Measurements from ENCODE around the gene GALNT16. TPM values are rescaled to one million over a fixed set of nuclear protein-coding genes. Genes with fewer than 3 reads are reported as not detected.

Gene GALNT16
- total and polyA plus RNA-seq, 2 experiments from 2014 or later: 1.7 to 2.6 TPM

- Histone ChIP-seq H3K27ac (no peak overlapping the region), H3K36me3 (replicated peaks; ENCODE audit: insufficient read depth, low read depth) (no peaks in the 10 kb centered on the region), H3K79me2 (no peaks in the 10 kb centered on the region), H3K27me3 (peaks cover 13% of the 10 kb centered on the region), H3K4me1 (ENCODE audit: insufficient read depth) (no peaks in the 10 kb centered on the region), H3K4me3 (no peak overlapping the region), H4K20me1 (ENCODE audit: insufficient read depth, poor library complexity, severe bottlenecking) (no peaks in the 10 kb centered on the region), H3K9me2 (replicated peaks; ENCODE audit: insufficient read depth) (no peaks in the 10 kb centered on the region), H3K9me3 (ENCODE audit: low read depth) (no peaks in the 10 kb centered on the region), H2AFZ (no peak overlapping the region), H3K4me2 (no peak overlapping the region)
- WGBS (ENCODE audit: low lambda C conversion rate, missing lambda C conversion rate): 77% methylated on average over 2 of the region's 2 CpGs
- no peak for DNase-seq (ENCODE audit: low spot score)
- TF ChIP-seq EZH2 (IDR thresholded peaks at IDR 0.05; ENCODE audit: borderline replicate concordance): no peak
- TF ChIP-seq CTCF (IDR thresholded peaks at IDR 0.05; ENCODE audit: poor library complexity): no peak
- TF ChIP-seq EZH2phosphoT487 (IDR thresholded peaks at IDR 0.05; ENCODE audit: low read depth, severe bottlenecking, unreplicated experiment): no peak
These were observed 43.1 kb downstream of the GALNT16 start for GRCh38 chr14:69303086-69303485.

GRCh38 chr14:69312608-69313007 is 52.6 kb downstream of the GALNT16 start:
- Histone ChIP-seq H2AFZ (no peak overlapping the region), H3K9me2 (replicated peaks; ENCODE audit: insufficient read depth) (no peaks in the 10 kb centered on the region), H3K4me2 (no peak overlapping the region), H3K79me2 (no peaks in the 10 kb centered on the region), H3K36me3 (replicated peaks; ENCODE audit: insufficient read depth, low read depth) (no peaks in the 10 kb centered on the region), H3K27me3 (peaks cover 4% of the 10 kb centered on the region), H4K20me1 (ENCODE audit: insufficient read depth, poor library complexity, severe bottlenecking) (no peaks in the 10 kb centered on the region), H3K4me1 (ENCODE audit: insufficient read depth) (no peaks in the 10 kb centered on the region), H3K4me3 (no peak overlapping the region), H3K27ac (no peak overlapping the region), H3K9me3 (ENCODE audit: low read depth) (no peaks in the 10 kb centered on the region)
- no peak for TF ChIP-seq EZH2phosphoT487 (IDR thresholded peaks at IDR 0.05; ENCODE audit: low read depth, severe bottlenecking, unreplicated experiment)
- TF ChIP-seq CTCF (IDR thresholded peaks at IDR 0.05; ENCODE audit: poor library complexity): no peak
- no peak for TF ChIP-seq EZH2 (IDR thresholded peaks at IDR 0.05; ENCODE audit: borderline replicate concordance)
- WGBS (ENCODE audit: low lambda C conversion rate, missing lambda C conversion rate): 94% methylated on average over 5 of the region's 5 CpGs
- DNase-seq (ENCODE audit: low spot score): no peak

- Histone ChIP-seq H3K9me2 (replicated peaks; ENCODE audit: insufficient read depth) (no peaks in the 10 kb centered on the region), H3K4me3 (no peak overlapping the region), H3K4me1 (ENCODE audit: insufficient read depth) (no peaks in the 10 kb centered on the region), H4K20me1 (ENCODE audit: insufficient read depth, poor library complexity, severe bottlenecking) (no peaks in the 10 kb centered on the region), H3K36me3 (replicated peaks; ENCODE audit: insufficient read depth, low read depth) (no peaks in the 10 kb centered on the region), H3K79me2 (no peaks in the 10 kb centered on the region), H3K4me2 (no peak overlapping the region), H2AFZ (no peak overlapping the region), H3K9me3 (ENCODE audit: low read depth) (no peaks in the 10 kb centered on the region), H3K27ac (no peak overlapping the region), H3K27me3 (no peaks in the 10 kb centered on the region)
- DNase-seq (ENCODE audit: low spot score): no peak
- TF ChIP-seq EZH2phosphoT487 (IDR thresholded peaks at IDR 0.05; ENCODE audit: low read depth, severe bottlenecking, unreplicated experiment) (no peak), CTCF (IDR thresholded peaks at IDR 0.05; ENCODE audit: poor library complexity) (no peak), EZH2 (IDR thresholded peaks at IDR 0.05; ENCODE audit: borderline replicate concordance) (no peak)
- WGBS (ENCODE audit: low lambda C conversion rate, missing lambda C conversion rate): 90% methylated on average over 6 of the region's 6 CpGs
These were observed 53.2 kb downstream of the GALNT16 start for GRCh38 chr14:69313176-69313575.

GRCh38 chr14:69314327-69314726 is 54.4 kb downstream of the GALNT16 start:
- Histone ChIP-seq H2AFZ (no peak overlapping the region), H3K27me3 (no peaks in the 10 kb centered on the region), H3K9me2 (replicated peaks; ENCODE audit: insufficient read depth) (no peaks in the 10 kb centered on the region), H3K9me3 (ENCODE audit: low read depth) (no peaks in the 10 kb centered on the region), H3K4me1 (ENCODE audit: insufficient read depth) (no peaks in the 10 kb centered on the region), H3K36me3 (replicated peaks; ENCODE audit: insufficient read depth, low read depth) (no peaks in the 10 kb centered on the region), H3K4me2 (no peak overlapping the region), H4K20me1 (ENCODE audit: insufficient read depth, poor library complexity, severe bottlenecking) (no peaks in the 10 kb centered on the region), H3K79me2 (no peaks in the 10 kb centered on the region), H3K27ac (no peak overlapping the region), H3K4me3 (no peak overlapping the region)
- TF ChIP-seq CTCF (IDR thresholded peaks at IDR 0.05; ENCODE audit: poor library complexity): no peak
- TF ChIP-seq EZH2phosphoT487 (IDR thresholded peaks at IDR 0.05; ENCODE audit: low read depth, severe bottlenecking, unreplicated experiment): no peak
- no peak for TF ChIP-seq EZH2 (IDR thresholded peaks at IDR 0.05; ENCODE audit: borderline replicate concordance)
- 70% methylated on average over 1 of the region's 1 CpG for WGBS (ENCODE audit: low lambda C conversion rate, missing lambda C conversion rate)
- DNase-seq (ENCODE audit: low spot score): no peak
